ENCODE data around the gene ZNF581.

ZNF581 gene

GRCh38 chr19:55648585-55649267, 5.3 kb downstream of the ZNF581 start:
- DNase-seq (ENCODE audit: low read depth), result no peak

GRCh38 chr19:55649268-55650125, 6.0 kb downstream of the ZNF581 start:
- DNase-seq (ENCODE audit: low read depth), result no peak

GRCh38 chr19:55650126-55650557, 6.7 kb downstream of the ZNF581 start:
- no peak for DNase-seq (ENCODE audit: low read depth)

- DNase-seq (ENCODE audit: low read depth), result no peak
Observed at GRCh38 chr19:55650602-55651230, 7.3 kb downstream of the ZNF581 start.

- DNase-seq (ENCODE audit: low read depth), result no peak
Observed at GRCh38 chr19:55651236-55651635, 7.8 kb downstream of the ZNF581 start.

GRCh38 chr19:55652311-55653128, 9.1 kb downstream of the ZNF581 start:
- no peak for DNase-seq (ENCODE audit: low read depth)

- DNase-seq (ENCODE audit: low read depth), result peak; percentile 100
Observed at GRCh38 chr19:55653651-55654322, 10.3 kb downstream of the ZNF581 start.

GRCh38 chr19:55654323-55654867, 10.9 kb downstream of the ZNF581 start:
- DNase-seq (ENCODE audit: low read depth), result peak; percentile 96

GRCh38 chr19:55654868-55655647, 11.6 kb downstream of the ZNF581 start, which contains the start of gene U2AF2:
Gene U2AF2 (plus strand): TSS chr19:55655035. CDS start chr19:55655105, 70 bp downstream.
- peak; percentile 97 for DNase-seq (ENCODE audit: low read depth)

- no peak for DNase-seq (ENCODE audit: low read depth)
Observed at GRCh38 chr19:55655648-55656040, 12.2 kb downstream of the ZNF581 start.

GRCh38 chr19:55656552-55656951, 13.1 kb downstream of the ZNF581 start:
- no peak for DNase-seq (ENCODE audit: low read depth)

GRCh38 chr19:55656988-55657747, 13.7 kb downstream of the ZNF581 start:
- DNase-seq (ENCODE audit: low read depth), result no peak

GRCh38 chr19:55658846-55659459, 15.5 kb downstream of the ZNF581 start:
- no peak for DNase-seq (ENCODE audit: low read depth)

- DNase-seq (ENCODE audit: low read depth), result no peak
Observed at GRCh38 chr19:55659822-55660221, 16.4 kb downstream of the ZNF581 start.

GRCh38 chr19:55660404-55660803, 17.0 kb downstream of the ZNF581 start:
- no peak for DNase-seq (ENCODE audit: low read depth)

GRCh38 chr19:55660991-55661390, 17.5 kb downstream of the ZNF581 start:
- no peak for DNase-seq (ENCODE audit: low read depth)

- no peak for DNase-seq (ENCODE audit: low read depth)
Observed at GRCh38 chr19:55661826-55662225, 18.4 kb downstream of the ZNF581 start.

GRCh38 chr19:55663846-55664536, 20.5 kb downstream of the ZNF581 start:
- no peak for DNase-seq (ENCODE audit: low read depth)
